Dermis blood vessel endothelial cell (primary cell): ENCODE data around the gene CD33. TPM values are rescaled to one million over a fixed set of nuclear protein-coding genes. Genes with fewer than 3 reads are reported as not detected.
"Not testable (repeated sequence)": the region's sequence is repeated elsewhere in the genome, so short reads cannot be mapped to it uniquely, and the experiment has no call there.

ENCODE experiments used
- DNase-seq: peaks from one replicate; pipeline ENCODE4 v3.0.0; 2010
- total RNA-seq: library from RNA; depleted of rRNA; stranded (reverse); fragments of >200 nt; gene quantifications from 2 replicates; pipeline ENCODE4 v1.2.3, GENCODE V29; 2014

Gene CD33
- total RNA-seq, 1 donor from 2014 or later: not detected

- DNase-seq: not testable (repeated sequence)
Measured at GRCh38 chr19:51210874-51211361, 14.0 kb upstream of the CD33 start.

- no peak for DNase-seq
Measured at GRCh38 chr19:51211833-51212232, 13.0 kb upstream of the CD33 start.

DNA sequence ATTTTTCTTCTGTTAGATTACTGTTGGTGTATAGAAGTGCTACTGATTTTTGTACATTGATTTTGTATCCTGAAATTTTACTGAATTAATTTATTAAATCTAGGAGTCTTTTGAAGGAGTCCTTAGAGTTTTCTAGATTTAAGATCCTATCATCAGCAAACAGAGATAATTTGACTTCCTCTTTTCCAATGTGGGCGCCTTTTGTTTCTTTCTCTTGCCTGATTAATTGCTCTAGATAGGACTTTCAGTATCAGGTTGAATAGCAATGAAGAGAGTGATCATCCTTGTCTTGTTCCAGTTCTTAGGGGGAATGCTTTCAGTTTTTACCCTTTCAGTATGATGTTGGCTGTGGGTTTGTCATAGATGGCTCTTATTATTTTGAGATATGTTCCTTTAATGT is 5.6 kb upstream of the CD33 start:
- DNase-seq: no peak

DNA sequence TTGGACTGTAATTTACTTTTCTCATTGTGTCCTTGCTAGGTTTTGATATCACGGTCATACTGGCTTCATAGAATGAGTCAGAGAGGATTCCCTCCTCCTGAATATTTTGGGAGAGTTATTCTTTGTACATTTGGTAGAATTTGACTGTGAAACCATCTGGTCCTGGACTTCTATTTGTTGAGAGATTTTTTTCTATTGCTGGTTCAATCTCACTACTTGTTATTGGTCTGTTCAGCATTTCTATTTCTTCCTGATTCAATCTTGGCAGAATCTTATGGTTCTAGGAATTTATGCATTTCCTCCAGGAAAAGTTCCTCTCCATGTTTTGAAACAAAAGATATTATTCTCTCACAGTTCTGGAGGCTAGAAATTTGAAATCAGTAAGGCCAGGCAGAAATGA is 4.9 kb upstream of the CD33 start:
- DNase-seq: no peak

DNA sequence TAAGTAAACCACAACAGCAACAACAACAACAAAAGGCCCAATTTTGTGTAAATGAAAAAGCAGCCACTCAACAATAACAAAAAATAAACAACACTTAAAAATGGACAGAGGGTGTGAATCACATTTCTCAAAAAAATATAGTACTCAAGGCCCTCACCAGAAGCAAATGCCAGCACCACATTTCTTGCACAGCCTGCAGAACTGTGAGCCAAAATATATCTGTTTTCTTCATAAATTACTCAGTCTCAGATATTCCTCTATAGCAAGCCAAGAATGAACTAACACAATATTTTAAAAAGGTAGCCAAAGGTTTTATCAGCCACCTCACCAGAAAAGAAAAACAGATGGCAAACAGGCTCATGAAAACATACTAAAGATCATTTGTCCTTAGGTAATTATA is 3.9 kb upstream of the CD33 start:
- no peak for DNase-seq

GRCh38 chr19:51224163-51224641 is 678 bp upstream of the CD33 start:
- DNase-seq: no peak

- no peak for DNase-seq
Measured at GRCh38 chr19:51226067-51226466, 1.2 kb downstream of the CD33 start.

GRCh38 chr19:51227326-51227725 is 2.4 kb downstream of the CD33 start:
- DNase-seq: no peak

DNA sequence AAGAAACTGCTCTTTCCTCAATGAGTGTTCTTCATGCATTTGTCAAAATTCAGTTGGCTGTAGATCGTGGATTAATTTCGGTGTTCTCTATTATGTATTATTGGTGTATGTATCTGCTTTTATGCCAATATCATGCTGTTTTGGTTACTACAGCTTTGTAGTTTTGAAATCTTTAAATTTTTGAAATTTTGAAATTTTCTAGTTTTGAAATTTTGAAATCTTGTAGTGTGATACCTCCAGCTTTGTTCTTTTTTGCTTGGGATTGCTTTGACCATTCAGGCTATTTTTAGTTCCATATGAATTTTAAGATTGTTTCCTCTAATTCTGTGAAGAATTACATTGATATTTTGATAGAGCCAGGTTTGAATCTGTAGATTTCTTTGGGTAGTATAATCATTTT is 3.1 kb downstream of the CD33 start:
- DNase-seq: no peak

GRCh38 chr19:51240866-51241265 is 16.0 kb downstream of the CD33 start:
- no peak for DNase-seq

GRCh38 chr19:51242881-51243630 is 18.2 kb downstream of the CD33 start:
- DNase-seq: no peak

GRCh38 chr19:51246164-51246552 is 21.3 kb downstream of the CD33 start:
- DNase-seq: peak; percentile 57

- no peak for DNase-seq
Measured at GRCh38 chr19:51247972-51248590, 23.2 kb downstream of the CD33 start.

DNA sequence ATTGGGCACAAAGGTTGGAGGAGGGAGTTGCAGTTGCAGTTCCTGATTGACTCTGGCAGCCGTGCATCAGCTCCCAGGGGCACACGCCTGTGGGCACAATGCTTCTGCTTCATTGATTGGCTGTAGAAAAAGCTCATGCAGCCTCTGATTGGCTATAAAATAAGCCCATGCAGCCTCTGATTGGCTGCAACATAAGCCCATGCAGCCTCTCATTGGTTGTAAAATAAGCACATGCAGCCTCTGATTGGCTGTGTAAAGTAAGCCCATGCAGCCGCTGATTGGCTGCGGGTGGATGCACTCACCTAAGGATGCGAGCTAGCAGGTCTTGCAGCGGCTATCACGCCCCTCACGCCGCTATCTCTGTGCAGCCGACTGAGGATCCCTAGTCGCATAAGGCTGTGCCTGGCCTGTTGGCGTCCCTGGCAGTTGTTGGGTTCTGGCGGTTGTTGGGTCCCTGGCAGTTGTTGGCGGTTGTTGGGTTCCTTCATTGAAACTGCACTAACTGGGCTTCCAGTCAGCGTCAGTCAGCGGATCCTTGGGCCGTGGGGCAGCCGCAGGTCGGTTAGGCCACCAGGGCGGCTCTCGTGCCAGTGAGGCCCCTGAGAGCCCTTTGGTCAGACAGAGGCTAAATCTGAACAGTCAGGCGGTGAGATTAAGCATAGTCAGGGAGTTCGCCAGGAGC is 26.0 kb downstream of the CD33 start, which contains the start of gene SIGLECL1:
Gene SIGLECL1 (plus strand): TSS at position 295 of the 682 bp plus-strand sequence. CDS start 12,993 bp downstream, outside the sequence.
- no peak for DNase-seq

DNA sequence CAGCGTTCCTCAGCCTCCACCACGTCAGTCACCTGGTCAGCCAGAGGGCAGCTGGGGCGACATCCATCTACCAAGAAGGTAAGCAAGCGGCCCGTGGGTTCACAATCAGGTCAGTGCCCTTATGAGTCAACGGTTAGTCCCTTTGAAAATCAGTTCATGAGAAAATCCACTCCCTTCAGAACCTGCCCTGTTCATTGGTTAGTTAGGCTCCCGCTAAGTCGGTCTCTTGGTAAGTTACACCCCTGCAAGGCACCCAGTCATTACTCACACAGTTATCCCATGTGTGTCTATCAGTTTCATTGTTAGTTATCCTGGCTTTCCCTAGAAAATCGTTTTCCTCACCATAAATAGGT is 26.6 kb downstream of the CD33 start:
- no peak for DNase-seq

GRCh38 chr19:51252306-51253079 is 27.6 kb downstream of the CD33 start:
- no peak for DNase-seq

GRCh38 chr19:51253088-51253806 is 28.4 kb downstream of the CD33 start:
- no peak for DNase-seq

GRCh38 chr19:51256155-51256625 is 31.3 kb downstream of the CD33 start:
- no peak for DNase-seq

DNA sequence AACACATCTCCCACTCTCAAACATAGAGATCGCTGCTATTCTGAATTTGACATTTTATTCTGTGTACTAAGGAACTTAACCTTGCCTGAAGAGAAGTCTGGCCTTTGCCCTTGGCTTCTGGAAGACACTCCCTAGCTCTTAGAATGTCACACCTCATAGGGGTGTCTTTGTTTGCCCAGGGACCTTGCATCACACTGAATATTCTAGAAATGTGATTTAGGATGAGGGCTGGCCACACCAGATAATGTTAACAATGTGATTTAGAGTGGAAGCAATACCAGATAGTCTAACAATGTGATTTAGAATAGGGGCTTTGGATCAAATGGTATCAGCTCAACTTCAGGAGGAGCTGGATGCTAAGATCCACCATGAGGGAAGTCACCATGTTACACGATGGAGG is 32.6 kb downstream of the CD33 start:
- no peak for DNase-seq

GRCh38 chr19:51258165-51259160 is 33.6 kb downstream of the CD33 start:
- no peak for DNase-seq
